GM12891 (cell line): ENCODE results near the gene RIMBP2.

Experiments
- POLR2A ChIP-seq: IDR thresholded peaks from 2 replicates; pipeline ENCODE4 v1.6.1; 2011; ENCODE audit warnings: low read depth, low read length, control low read depth
- POLR2AphosphoS5 ChIP-seq: IDR thresholded peaks from 2 replicates; pipeline ENCODE4 v1.6.1; 2011; ENCODE audit warnings: low read depth, low read length, control low read depth

- TF ChIP-seq POLR2A, result no peak
- TF ChIP-seq POLR2AphosphoS5, result no peak
Observed at GRCh38 chr12:130448044-130448821, 267.9 kb downstream of the RIMBP2 start.
